Iris pigment epithelial cell (primary cell): ENCODE measurements around the gene NOSIP.

Experiments used
- DNase-seq: peaks from one replicate; pipeline ENCODE4 v3.0.0-alpha.2; 2011; ENCODE audit warnings: low read depth

The NOSIP gene

DNA sequence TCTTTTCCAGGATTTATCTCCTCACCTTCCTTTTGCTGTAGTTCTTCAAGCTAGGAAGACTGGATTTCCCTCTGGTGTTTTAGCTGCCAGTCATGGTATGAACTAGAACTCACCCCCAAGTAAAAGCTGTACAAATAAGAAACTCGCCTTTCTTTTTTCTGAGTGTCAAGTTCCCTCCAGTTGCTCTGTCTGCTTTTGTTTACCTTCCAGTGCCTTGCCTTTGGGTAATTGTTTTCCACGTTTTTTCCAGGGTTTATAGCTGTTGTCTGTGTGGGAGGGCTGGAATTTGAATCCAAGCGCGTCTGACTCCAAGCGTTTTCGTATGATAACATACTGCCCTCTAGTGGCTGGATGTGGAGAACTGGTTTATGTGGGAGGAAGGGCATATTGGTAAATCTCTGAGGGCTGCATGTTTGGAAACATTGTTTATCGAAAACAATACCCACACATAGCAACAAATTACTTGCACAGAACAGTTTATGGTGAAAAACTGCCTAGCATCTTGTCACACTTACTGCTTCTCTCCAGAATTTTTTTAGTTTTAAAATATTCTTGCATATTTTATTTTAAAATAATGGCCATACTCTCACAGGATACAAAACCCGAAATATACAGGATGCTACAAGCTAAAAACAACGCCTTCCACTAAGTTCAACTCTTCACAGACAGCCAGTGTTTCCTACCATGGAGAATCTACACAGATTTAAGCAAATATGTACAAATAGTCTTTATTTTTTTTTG, 33.4 kb downstream of the NOSIP start:
- DNase-seq = peak; percentile 87

DNA sequence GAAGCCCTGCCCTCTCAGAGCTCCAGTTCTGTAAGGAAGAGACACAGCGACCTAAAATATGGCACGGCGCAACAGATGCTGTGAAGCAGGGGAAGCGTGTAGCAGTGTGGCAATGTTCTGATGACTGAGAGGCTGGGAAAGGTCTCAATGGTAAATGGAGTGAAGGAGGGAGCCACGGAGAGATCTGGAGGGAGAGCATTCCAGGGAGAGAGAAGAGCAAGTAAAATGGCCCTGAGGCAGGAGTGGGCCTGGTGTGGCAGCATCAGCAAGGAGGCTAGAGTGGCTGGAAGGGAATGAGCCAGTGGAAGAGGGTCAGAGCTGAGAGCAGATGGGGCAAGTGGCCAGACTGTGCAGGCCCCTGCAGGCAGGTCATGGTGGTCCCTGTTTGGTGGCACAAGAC, 36.2 kb downstream of the NOSIP start:
- no peak for DNase-seq

DNA sequence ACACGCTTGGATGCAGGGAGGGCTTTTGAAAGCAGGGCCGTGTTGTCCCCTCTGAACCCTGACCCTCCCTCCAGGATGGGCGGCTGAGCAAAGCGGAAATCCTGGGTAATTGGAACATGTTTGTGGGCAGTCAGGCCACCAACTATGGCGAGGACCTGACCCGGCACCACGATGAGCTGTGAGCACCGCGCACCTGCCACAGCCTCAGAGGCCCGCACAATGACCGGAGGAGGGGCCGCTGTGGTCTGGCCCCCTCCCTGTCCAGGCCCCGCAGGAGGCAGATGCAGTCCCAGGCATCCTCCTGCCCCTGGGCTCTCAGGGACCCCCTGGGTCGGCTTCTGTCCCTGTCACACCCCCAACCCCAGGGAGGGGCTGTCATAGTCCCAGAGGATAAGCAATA, 37.3 kb downstream of the NOSIP start:
- DNase-seq = no peak

DNA sequence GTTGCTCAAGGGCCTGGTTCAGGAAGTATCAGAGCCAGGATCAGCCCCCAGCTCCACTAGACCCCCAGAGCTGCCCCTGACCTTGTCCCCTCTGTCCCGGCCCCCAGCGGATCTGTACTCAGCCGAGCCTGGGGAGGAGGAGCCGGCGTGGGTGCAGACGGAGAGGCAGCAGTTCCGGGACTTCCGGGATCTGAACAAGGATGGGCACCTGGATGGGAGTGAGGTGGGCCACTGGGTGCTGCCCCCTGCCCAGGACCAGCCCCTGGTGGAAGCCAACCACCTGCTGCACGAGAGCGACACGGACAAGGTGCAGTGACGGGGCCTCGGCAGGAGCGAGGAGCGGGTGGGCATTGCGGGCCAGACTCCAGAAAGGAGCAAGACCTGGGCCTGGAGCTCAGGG, 37.9 kb downstream of the NOSIP start:
- DNase-seq = no peak

DNA sequence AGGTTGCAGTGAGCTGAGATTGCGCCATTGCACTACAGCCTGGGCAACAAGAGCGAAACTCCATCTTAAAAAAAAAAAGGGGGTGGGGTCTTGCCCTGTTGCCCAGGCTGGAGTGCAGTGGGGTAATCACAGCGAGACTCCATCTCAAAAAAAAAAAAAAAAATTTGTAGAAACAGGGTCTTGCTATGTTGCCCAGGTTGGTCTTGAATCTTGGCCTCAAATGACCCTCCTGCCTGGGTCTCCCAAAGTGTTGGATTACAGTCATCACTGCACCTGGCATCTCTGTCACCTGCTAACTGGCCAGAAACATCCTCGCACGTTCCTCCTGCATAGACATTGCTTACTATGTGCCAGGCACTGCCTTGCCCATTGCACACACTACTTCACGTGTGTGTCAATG, 38.4 kb downstream of the NOSIP start:
- DNase-seq = no peak

DNA sequence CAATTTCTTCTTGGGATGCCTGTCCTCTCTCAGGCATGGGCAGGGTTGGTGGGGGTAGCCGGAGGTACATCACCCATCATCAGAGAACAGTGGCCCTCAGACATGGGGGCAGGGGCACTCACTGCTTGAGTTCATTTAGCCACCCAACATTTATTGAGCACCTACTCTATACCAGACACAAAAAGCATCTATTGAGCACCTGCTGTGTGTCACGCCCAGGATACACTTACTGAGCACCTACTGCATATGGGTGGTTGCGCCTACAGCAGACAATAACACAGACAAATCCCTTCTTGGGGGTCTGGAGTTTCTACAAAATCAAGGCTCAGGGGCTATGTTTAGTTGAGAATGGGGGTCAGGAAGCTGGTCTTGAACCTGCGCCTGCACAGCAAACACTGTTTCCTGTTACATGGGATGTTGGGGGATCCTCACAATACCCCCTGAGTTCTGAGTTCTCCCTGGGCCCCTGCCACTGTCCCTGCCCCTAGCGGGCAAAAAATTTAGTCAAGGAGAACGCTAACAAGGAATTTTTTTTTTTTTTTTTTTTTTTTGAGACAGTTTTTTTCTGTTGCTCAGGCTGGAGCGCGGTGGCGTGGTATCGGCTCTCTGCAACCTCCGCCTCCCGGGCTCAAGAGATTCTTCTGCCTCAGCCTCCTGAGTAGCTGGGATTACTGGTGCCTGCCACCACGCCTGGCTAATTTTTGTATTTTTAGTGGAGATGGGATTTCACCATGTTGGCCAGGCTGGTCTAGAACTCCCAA, 41.0 kb downstream of the NOSIP start:
- DNase-seq = no peak

DNA sequence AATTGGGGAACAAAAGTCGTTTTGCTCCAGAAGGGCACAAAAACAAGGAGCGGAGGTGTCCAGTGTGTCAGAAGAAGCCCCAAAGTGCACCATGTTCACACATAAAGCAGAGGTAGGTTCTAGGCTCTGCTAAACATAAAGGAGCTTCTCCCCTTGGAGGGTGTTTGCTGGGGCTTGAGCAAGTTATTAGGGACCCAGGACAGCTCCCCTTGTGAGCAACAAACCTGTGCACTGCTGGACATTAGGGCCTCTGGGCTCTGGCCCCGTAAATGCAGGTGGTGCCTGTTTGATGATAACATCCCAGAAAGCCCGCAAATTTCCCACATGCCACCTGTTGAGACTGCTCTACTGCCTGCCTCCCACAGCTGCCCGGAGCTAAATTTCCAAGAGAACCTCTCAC, 41.7 kb downstream of the NOSIP start:
- no peak for DNase-seq

DNA sequence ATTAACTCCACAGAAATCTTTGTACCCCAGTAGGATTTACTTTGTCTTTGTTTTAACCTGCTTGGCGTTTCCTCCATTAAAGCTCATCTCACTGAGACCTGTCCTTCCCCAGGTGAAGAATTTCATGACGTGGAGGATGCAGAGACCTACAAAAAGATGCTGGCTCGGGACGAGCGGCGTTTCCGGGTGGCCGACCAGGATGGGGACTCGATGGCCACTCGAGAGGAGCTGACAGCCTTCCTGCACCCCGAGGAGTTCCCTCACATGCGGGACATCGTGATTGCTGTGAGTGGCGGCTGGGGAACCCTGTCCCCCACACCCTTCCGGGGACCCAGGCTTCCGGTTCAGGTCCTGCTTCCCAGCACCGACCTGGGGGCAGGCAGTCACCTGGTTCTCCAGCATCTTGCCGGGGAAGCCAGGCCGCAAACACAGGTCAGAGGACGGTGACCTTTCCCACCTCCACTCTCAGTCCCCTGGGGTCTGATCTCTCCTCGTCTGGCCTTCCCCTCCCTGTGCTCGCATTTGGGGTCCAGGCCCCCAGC, 43.4 kb downstream of the NOSIP start:
- no peak for DNase-seq

DNA sequence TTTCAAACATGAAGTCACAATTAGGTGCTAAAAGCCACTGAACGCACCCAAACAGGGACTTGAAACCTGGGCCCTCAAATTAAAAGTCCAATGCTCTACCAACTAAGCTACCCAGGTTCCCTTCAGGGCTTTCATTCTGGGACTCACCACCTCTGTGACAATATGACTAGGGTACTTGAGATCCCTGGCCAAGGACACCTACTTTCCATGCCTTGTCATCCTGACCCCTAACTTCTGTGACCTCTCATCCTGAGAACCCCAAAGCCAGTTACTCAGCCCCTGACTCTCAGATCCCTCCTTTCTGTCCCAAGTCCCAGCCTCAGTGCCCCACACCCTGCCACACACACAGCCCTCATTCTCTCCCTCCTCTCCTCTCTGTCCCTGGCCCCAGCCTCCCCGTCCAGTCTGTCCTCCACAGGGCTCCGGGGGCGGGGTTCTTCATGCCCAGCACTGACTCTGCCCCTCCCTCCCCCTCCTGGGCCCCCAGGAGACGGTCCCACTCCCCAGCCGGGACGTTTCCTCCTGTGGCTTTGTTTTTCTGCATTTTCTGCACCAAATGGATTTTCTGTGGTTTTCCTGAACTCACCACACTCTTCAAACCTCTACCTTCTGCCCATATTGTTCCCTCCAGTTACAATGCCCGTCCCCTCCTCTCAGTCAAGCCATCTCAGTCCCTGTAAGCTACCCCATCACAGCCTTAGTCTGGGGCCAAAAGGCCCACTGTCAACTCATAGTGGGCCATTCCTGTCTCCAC, 45.5 kb downstream of the NOSIP start:
- no peak for DNase-seq

DNA sequence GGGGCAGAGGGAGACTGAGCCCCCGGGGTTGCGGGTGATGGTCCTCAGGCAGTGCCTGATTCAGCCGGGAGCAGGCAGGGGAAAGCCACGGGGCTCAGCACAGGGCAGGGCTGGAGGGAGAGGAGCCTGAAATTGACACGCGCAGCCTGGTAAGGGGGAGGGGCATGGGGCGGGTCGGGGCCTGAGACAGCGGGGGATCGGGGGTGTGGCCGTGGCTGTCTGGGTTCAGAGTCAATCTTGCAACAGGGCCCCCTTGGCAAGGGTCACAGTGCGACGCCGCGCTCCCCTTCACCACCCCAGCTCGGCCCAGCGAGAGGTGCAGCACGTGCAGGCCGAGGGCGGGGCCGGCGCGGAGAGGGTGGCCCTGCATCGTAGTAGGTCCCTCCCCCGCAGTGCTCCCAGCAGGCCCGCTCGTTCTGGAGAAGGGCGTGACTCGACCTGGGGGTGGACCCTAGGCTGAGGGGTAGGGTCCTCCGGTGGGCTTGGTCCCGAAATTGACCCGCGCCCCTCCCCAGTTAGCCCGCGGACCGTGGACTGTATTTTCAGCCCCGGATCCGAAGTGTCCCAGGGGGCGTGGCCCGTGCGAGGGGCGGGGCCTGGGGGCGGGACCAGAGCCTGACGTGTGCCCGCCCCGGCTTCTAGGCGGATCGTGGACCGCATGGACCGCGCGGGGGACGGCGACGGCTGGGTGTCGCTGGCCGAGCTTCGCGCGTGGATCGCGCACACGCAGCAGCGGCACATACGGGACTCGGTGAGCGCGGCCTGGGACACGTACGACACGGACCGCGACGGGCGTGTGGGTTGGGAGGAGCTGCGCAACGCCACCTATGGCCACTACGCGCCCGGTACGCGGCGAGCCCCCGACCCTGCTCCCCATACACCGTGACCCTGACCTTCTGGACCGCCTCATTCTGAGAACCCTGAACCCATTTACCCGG, 46.5 kb downstream of the NOSIP start:
- DNase-seq = peak; percentile 71

DNA sequence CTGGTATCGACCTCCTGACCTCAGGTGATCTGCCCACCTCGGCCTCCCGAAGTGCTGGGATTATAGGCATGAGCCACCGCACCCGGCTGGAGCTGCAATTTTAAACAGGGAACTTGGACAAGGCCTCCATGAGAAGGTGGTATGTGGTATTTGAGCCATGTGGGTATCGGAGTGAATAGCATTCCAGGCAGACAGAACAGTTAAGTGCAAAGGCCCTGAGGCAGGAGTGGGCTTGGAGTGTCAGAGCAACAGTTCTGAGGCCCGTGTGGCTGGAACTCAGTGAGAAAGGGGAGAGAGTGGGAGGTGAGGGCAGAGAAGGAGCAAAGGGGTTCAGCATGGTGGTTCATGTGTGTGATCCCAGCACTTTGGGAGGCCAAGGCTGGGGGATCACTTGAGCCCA, 49.6 kb downstream of the NOSIP start:
- no peak for DNase-seq

DNA sequence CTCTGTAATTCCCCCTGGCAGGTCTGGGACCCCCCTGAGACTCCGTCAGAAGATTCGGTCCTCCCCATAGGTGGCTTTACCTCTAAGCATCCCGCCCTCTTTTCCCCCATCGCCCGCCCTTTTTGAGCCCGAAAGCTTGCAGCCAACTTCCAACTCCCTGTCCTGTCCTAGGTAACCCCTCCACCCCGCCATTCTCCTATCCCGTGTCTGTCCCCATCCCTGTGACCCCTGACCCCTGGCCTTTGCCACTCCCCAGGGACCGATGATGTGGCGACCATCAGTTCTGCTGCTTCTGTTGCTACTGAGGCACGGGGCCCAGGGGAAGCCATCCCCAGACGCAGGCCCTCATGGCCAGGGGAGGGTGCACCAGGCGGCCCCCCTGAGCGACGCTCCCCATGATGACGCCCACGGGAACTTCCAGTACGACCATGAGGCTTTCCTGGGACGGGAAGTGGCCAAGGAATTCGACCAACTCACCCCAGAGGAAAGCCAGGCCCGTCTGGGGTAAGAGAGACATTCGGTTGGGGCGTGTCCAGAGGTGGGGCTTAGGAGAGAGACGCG, 52.1 kb downstream of the NOSIP start:
- DNase-seq = peak; percentile 56

DNA sequence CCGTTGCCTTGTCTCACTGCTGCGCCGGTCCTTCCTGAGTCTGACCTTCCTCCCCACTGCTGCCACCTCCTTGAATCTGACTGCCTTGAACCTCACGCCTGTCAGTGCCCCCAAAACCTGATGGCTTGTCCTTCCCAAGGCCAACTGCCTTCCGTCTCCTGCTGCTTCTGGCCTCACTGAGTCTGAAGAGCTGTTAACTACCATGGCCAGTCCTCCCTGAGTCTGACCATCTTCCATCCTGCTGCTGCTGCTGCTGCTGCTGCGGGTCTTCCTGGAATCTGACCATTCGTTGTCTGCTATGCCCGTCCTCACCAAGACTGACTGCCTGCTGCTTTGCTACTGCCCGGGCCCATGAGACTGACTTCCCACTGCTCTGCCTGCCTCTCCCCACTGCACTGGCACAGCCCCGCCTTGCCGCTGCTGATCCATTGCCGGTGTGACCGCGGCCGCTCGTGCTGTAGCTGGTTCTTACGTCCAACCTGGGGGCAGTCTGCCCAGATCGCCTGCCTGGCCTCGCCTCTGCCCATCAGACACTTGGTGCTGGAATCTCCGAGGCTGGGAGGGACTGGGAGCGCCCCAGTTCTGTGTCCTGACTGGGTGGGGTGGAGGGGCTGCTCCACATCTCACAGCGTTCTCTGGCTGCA, 55.4 kb downstream of the NOSIP start:
- no peak for DNase-seq

DNA sequence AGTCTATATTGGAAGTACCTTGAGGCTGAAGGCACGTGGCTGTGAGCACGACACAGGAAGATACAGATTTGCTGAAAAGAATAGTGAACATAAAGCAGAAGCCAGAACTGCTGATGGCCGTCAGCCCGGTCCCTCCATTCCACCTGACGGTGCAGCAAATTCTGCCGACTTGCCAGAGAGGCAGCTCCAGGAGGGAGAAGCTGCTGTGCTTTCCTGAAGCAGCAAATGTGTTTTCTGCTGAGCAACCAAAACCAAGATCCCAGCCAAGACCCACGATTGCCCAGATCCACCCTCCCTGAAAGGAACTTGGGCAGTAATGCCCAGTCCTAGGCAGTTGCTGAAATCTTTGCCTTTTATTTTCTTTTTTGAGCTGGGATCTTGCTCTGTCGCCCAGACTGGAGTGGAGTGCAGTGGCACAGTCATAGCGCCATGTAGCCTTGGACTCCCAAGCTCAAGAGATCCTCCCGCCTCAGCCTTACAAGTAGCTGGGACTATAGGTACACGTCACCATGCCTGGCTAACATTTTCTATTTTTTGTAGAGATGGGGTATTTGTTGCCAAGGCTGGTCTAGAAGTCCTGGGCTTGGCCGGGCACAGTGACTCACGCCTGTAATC, 59.5 kb downstream of the NOSIP start:
- DNase-seq = no peak

DNA sequence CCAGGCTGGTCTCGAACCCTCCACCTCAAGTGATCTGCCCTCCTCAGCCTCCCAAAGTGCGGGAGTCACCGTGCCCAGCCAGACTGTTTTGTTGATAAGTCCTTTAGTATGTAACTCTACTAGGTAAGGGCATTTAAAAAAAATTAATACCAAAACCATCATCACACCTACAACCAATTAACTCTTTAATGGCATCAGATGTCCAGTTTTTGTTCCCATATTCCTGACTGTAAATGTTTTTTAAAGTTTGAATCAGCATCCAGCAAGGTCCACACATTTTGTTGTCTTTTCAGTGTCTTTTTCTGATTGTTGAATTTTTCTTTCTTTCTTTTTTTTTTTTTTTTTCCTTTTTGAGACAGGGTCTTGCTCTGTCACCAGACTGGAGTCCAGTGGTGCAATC, 62.3 kb downstream of the NOSIP start:
- DNase-seq = no peak

DNA sequence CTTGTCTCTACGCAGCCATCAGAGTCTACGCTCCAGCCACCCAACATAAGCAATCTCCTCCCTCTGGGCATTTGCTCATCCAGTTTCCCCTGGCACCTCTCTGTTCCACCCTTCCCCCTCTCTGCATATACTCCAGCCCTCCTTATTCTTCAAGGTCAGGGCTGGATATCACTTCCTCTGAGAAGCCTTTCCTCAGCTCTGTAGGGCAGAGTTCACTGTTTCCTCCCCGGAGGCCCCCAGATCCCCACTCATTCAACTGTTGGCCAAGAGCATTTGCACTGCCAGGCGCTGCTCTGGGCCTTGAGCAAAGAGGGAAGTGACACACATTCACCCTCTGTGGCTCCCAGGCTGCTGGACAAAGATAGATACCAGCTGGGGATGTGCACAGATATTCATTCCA, 64.6 kb downstream of the NOSIP start:
- no peak for DNase-seq

DNA sequence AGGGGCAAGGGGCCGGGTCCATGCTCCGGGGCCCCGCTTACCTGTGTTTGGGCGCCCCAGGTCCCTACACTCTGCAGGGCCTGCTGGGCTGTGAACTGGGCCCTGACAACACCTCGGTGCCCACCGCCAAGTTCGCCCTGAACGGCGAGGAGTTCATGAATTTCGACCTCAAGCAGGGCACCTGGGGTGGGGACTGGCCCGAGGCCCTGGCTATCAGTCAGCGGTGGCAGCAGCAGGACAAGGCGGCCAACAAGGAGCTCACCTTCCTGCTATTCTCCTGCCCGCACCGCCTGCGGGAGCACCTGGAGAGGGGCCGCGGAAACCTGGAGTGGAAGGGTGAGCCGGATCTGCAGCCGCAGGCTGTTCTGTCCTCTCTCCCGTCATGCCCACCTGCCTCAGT, 66.2 kb downstream of the NOSIP start:
- DNase-seq = no peak

DNA sequence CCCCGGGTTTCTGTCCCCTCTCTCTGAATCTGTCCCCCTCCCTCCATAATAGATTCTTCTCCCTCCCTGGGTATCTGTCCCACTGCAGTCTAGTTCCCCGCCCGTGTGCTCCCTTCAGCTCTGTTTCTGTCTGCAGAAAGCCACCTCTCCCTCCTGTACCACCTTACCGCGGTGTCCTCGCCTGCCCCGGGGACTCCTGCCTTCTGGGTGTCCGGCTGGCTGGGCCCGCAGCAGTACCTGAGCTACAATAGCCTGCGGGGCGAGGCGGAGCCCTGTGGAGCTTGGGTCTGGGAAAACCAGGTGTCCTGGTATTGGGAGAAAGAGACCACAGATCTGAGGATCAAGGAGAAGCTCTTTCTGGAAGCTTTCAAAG, 66.6 kb downstream of the NOSIP start:
- no peak for DNase-seq

DNA sequence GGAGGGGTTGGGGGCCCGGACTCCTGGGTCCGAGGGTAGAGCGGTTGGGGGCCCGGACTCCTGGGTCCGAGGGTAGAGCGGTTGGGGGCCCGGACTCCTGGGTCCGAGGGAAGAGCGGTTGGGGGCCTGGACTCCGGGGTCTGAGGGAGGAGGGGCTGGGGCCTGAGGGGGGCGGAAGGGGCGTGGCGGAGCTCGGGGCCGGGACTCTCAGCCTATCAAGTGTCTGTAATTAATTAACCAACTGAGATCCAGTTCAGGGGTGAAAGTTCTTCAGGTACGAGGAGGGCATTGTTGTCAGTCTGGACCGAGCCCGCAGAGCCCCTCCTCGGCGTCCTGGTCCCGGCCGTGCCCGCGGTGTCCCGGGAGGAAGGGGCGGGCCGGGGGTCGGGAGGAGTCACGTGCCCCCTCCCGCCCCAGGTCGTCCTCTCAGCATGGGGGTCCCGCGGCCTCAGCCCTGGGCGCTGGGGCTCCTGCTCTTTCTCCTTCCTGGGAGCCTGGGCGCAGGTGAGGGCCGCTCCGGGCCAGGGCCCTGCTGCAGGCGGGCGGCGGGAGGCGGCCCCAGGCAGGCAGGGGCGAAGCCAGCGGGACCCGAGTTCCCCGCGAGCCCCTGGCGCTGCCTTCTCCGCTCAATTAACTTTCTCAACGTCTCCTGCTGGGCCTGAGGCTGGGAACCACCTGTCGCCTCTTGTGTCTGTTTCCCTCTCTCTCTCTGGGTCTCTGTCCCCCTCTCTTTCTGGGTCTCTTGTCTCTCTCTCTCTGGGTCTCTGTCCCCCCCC, 67.2 kb downstream of the NOSIP start:
- no peak for DNase-seq
